OCI-LY7 (cell line): Measurements from ENCODE around the gene RPL35. TPM values are rescaled to one million over a fixed set of nuclear protein-coding genes. Genes with fewer than 3 reads are reported as not detected.

Experiments used
- BruUV-seq: library from RNA; stranded (reverse); fragments of 400-500 nt; replicated peaks from 2 replicates; lab custom pipeline; 2021; lab: Mats Ljungman, UMichigan
- CTCF ChIA-PET: fragments of 300-600 bp; sonication (Branson Sonifier 250); formaldehyde crosslinking; loops from one replicate; lab custom pipeline; 2022; ENCODE audit warnings: antibody characterized with exemption; ENCODE audit not compliant: unreplicated experiment; lab: Charles Lee
- POLR2A ChIA-PET: fragments of 300-600 bp; sonication (Branson Sonifier 250); formaldehyde crosslinking; loops from one replicate; lab custom pipeline; 2022; ENCODE audit warnings: antibody characterized with exemption; lab: Charles Lee
- DNase-seq: peaks from one replicate; pipeline ENCODE4 v3.0.0-alpha.2; 2015; ENCODE audit warnings: low spot score
- H2AFZ ChIP-seq: fragments of 200-600 bp; sonication (generic), shearing (Covaris generic); 2 replicates; pipeline ENCODE4 v1.6.1; 2014; ENCODE audit warnings: mild to moderate bottlenecking, antibody characterized with exemption, low read length, moderate library complexity
- H3K27ac ChIP-seq: fragments of 200-600 bp; sonication (generic); 2 replicates; pipeline ENCODE4 v1.5.1; 2014; ENCODE audit warnings: mixed run types, low read depth, mild to moderate bottlenecking, moderate library complexity, low read length, inconsistent platforms; ENCODE audit not compliant: poor library complexity, severe bottlenecking
- H3K36me3 ChIP-seq: fragments of 200-600 bp; sonication (generic); 2 replicates; pipeline ENCODE4 v1.6.1; 2014; ENCODE audit warnings: mild to moderate bottlenecking, antibody characterized with exemption, low read length, moderate library complexity, mixed read lengths; ENCODE audit not compliant: insufficient read depth
- H3K4me1 ChIP-seq: fragments of 200-600 bp; sonication (generic); 2 replicates; pipeline ENCODE4 v1.5.1; 2014; ENCODE audit warnings: mild to moderate bottlenecking, low read length; ENCODE audit not compliant: insufficient read depth, poor library complexity, severe bottlenecking
- H3K4me2 ChIP-seq: fragments of 200-600 bp; sonication (generic); 2 replicates; pipeline ENCODE4 v1.6.1; 2014; ENCODE audit warnings: mild to moderate bottlenecking, low read length
- H3K4me3 ChIP-seq: fragments of 200-600 bp; sonication (generic); 2 replicates; pipeline ENCODE4 v1.5.1; 2014; ENCODE audit warnings: mild to moderate bottlenecking, low read depth, low read length; ENCODE audit not compliant: poor library complexity, severe bottlenecking
- H3K79me2 ChIP-seq: fragments of 200-600 bp; sonication (generic); 2 replicates; pipeline ENCODE4 v1.6.1; 2016; ENCODE audit warnings: low read depth, mild to moderate bottlenecking, low read length, moderate library complexity, mixed read lengths; ENCODE audit not compliant: insufficient read depth
- H3K9me2 ChIP-seq: fragments of 200-600 bp; sonication (generic); 2 replicates; pipeline ENCODE4 v1.6.1; 2016; ENCODE audit warnings: mild to moderate bottlenecking, low read length, mixed read lengths; ENCODE audit not compliant: insufficient read depth
- H3K9me3 ChIP-seq: fragments of 200-600 bp; sonication (generic); 2 replicates; pipeline ENCODE4 v1.6.1; 2014; ENCODE audit warnings: mild to moderate bottlenecking, mixed run types, low read length, mixed read lengths
- H4K20me1 ChIP-seq: fragments of 200-600 bp; sonication (generic); 2 replicates; pipeline ENCODE4 v1.6.1; 2014; ENCODE audit warnings: mild to moderate bottlenecking, antibody characterized with exemption, low read length, moderate library complexity, mixed read lengths; ENCODE audit not compliant: insufficient read depth
- CTCF ChIP-seq: fragments of 200-600 bp; sonication (generic); conservative IDR thresholded peaks from 2 replicates; pipeline ENCODE4 v1.5.1; 2014; ENCODE audit warnings: mild to moderate bottlenecking, antibody characterized with exemption, low read length, moderate library complexity, mixed read lengths
- EZH2phosphoT487 ChIP-seq: fragments of 200-600 bp; sonication (generic); IDR thresholded peaks from 2 replicates; pipeline ENCODE4 v1.6.1; 2018; ENCODE audit warnings: low read depth, borderline replicate concordance, mild to moderate bottlenecking, mixed run types, antibody characterized with exemption, low read length, moderate library complexity, mixed read lengths
- intact Hi-C: fragments of 100-400 bp; cut with micrococcal nuclease; formaldehyde crosslinking; loops from one replicate; pipeline ENCODE4 v1.10.0; 2022; ENCODE audit not compliant: unreplicated experiment
- total RNA-seq, 2 experiments: library from RNA; depleted of rRNA in 1 of 2; stranded (reverse); fragments of >200 nt in 1 of 2; shearing (Covaris generic) in 1 of 2; gene quantifications; 2 replicates each; pipeline ENCODE4 v1.2.3, GENCODE V29; 2014 to 2022

Gene RPL35
- total RNA-seq, 2 experiments from 2014 or later, result 1,713 to 6,190 TPM

DNA sequence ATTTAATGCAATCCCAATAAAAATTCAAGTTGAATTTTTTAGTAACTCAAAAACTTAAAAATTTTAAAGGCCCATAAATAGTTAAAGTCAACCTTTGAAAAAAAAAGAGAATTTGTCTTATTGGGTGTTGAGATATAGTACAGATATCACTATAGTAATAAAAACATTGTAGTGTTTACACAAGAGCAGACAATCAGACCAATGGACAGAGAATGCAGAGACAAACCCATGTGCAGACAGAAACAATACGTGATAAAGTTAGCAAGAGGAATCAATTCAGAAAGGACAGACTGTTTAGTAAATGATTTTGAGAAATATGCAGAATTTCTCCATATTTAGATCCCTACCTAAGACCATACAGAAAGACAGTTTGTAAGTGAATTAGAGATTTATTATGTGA, 45.2 kb upstream of the RPL35 start:
- ChIA-PET CTCF (no interaction called here), POLR2A (no interaction called here)
- no peak for TF ChIP-seq EZH2phosphoT487
- no peak for TF ChIP-seq CTCF
- no peaks in the 10 kb centered on the region for H3K9me2 ChIP-seq
- DNase-seq, result no peak
- H3K4me3 ChIP-seq, result no peak overlapping the region
- H3K4me1 ChIP-seq, result no peaks in the 10 kb centered on the region
- no peak overlapping the region for H3K27ac ChIP-seq
- BruUV-seq, result no TSS peak
- H4K20me1 ChIP-seq, result no peaks in the 10 kb centered on the region
- H2AFZ ChIP-seq, result no peak overlapping the region
- H3K4me2 ChIP-seq, result no peak overlapping the region
- no peaks in the 10 kb centered on the region for H3K9me3 ChIP-seq
- no peaks in the 10 kb centered on the region for H3K79me2 ChIP-seq
- H3K36me3 ChIP-seq, result peaks cover 56% of the 10 kb centered on the region
- intact Hi-C loops, result no loop called here

DNA sequence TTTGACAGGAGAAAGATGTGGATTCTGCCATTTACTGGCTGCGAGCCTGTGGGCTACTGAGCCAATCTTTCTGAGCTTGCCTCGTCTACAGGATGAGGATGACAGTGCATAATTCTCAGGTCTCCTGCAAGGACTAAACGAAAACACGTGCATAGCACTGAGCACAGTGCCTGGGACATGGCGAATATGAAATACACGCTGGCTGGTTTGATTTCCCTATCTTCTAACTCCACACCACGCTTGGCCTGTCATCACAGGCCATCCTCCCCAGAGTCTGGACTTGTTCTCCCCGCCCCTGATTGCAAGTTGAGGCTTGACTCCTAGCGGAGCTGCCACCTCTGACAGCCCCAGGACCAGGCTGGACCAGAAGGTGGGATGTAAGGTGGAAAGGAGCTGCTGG, 38.1 kb upstream of the RPL35 start:
- no TSS peak for BruUV-seq
- H3K36me3 ChIP-seq, result peaks cover 52% of the 10 kb centered on the region
- intact Hi-C loops, result no loop called here
- ChIA-PET POLR2A (interaction anchor here (0.6 kb wide), 1 partner anchor 69 kb away, joined by 4 read pairs; no protein-coding TSS in a partner anchor), CTCF (no interaction called here)
- H3K9me3 ChIP-seq, result no peaks in the 10 kb centered on the region
- H3K4me2 ChIP-seq, result no peak overlapping the region
- H2AFZ ChIP-seq, result no peak overlapping the region
- no peak overlapping the region for H3K27ac ChIP-seq
- peaks cover under 1% of the 10 kb centered on the region for H3K4me1 ChIP-seq
- H3K79me2 ChIP-seq, result no peaks in the 10 kb centered on the region
- no peak for TF ChIP-seq CTCF
- no peak for TF ChIP-seq EZH2phosphoT487
- no peaks in the 10 kb centered on the region for H3K9me2 ChIP-seq
- H3K4me3 ChIP-seq, result no peak overlapping the region
- no peak for DNase-seq
- H4K20me1 ChIP-seq, result no peaks in the 10 kb centered on the region

DNA sequence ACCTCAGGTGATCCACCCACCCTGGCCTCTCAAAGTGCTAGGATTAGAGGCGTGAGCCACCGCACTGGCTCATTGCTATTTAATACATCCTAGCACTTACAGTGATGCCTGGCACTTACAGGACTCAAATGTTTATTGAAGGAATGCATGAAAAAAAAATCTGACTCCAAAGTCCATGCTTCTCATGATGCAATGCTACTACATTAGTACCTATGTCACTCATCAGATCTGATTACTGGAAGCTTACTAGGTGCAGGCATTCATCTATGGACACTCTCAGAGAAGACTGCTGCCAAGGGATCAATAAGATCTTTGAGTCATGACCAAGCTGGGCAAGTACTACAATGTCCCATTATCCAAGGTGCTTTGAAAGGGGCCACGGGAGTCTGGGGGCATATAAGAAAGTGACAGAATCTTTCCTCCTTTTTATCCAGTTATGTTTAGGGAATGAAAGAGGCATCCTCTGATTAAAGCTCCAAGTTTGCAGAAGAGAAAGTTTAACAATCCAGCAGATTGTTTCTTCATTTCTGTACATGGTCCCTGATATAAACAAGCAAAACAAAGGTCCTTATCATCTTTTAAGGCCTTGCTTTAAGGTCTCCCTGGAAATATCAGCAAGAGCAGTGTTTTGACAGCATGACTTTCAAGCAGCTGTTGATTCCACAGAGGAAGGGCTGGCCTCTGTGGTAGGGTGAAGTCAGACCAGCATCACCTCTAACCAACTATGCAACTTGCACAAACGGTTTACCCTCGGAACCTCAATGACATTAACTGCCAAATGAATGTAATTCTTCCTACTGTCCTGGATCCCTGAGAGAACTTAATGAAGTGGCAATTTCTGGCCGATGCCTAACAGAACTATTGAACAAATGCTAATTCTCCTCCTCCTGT, 36.1 kb upstream of the RPL35 start:
- Histone ChIP-seq H3K36me3 (peaks cover 60% of the 10 kb centered on the region), H3K4me3 (no peak overlapping the region), H3K9me3 (no peaks in the 10 kb centered on the region), H3K4me2 (no peak overlapping the region), H3K79me2 (no peaks in the 10 kb centered on the region), H3K27ac (no peak overlapping the region), H4K20me1 (no peaks in the 10 kb centered on the region), H3K9me2 (no peaks in the 10 kb centered on the region), H3K4me1 (peaks cover 8% of the 10 kb centered on the region), H2AFZ (no peak overlapping the region)
- CTCF ChIA-PET, result no interaction called here
- no TSS peak for BruUV-seq
- intact Hi-C loops, result no loop called here
- POLR2A ChIA-PET, result no interaction called here
- no peak for TF ChIP-seq EZH2phosphoT487
- TF ChIP-seq CTCF, result no peak
- no peak for DNase-seq
